GM21526 (cell line): ENCODE results near the gene GPC5.
"Not testable (repeated sequence)": the region's sequence is repeated elsewhere in the genome, so short reads cannot be mapped to it uniquely, and the experiment has no call there.

ENCODE experiments used
- ATAC-seq: cut with Tn5 transposase; IDR thresholded peaks from one replicate; pipeline ENCODE4 v1.9.1; 2021; ENCODE audit warnings: moderate library complexity; ENCODE audit not compliant: unreplicated experiment, low FRiP score

Gene GPC5

GRCh38 chr13:91758724-91759123 is 360.3 kb downstream of the GPC5 start:
- ATAC-seq = no peak

GRCh38 chr13:91762957-91763356 is 364.5 kb downstream of the GPC5 start:
- no peak for ATAC-seq

- ATAC-seq = no peak
These were observed 366.1 kb downstream of the GPC5 start for GRCh38 chr13:91764527-91764926.

- no peak for ATAC-seq
These were observed 369.2 kb downstream of the GPC5 start for GRCh38 chr13:91767651-91768050.

- ATAC-seq = no peak
These were observed 370.3 kb downstream of the GPC5 start for GRCh38 chr13:91768746-91769145.

GRCh38 chr13:91771229-91771628 is 372.8 kb downstream of the GPC5 start:
- ATAC-seq = no peak

- ATAC-seq = no peak
These were observed 375.3 kb downstream of the GPC5 start for GRCh38 chr13:91773591-91774227.

- no peak for ATAC-seq
These were observed 376.0 kb downstream of the GPC5 start for GRCh38 chr13:91774397-91774796.

- ATAC-seq = no peak
These were observed 378.3 kb downstream of the GPC5 start for GRCh38 chr13:91776611-91777193.

GRCh38 chr13:91778123-91778522 is 379.7 kb downstream of the GPC5 start:
- ATAC-seq = no peak

- ATAC-seq = not testable (repeated sequence)
These were observed 383.7 kb downstream of the GPC5 start for GRCh38 chr13:91781982-91782691.

GRCh38 chr13:91785431-91786119 is 387.2 kb downstream of the GPC5 start:
- ATAC-seq = peak; percentile 55

- ATAC-seq = no peak
These were observed 393.6 kb downstream of the GPC5 start for GRCh38 chr13:91792054-91792453.

GRCh38 chr13:91797567-91797966 is 399.1 kb downstream of the GPC5 start:
- no peak for ATAC-seq

- not testable (repeated sequence) for ATAC-seq
These were observed 399.9 kb downstream of the GPC5 start for GRCh38 chr13:91798338-91798737.

- not testable (repeated sequence) for ATAC-seq
These were observed 403.4 kb downstream of the GPC5 start for GRCh38 chr13:91801772-91802171.

- ATAC-seq = no peak
These were observed 404.5 kb downstream of the GPC5 start for GRCh38 chr13:91802957-91803356.

GRCh38 chr13:91804724-91805123 is 406.3 kb downstream of the GPC5 start:
- no peak for ATAC-seq

- no peak for ATAC-seq
These were observed 407.2 kb downstream of the GPC5 start for GRCh38 chr13:91805605-91806004.

- no peak for ATAC-seq
These were observed 410.7 kb downstream of the GPC5 start for GRCh38 chr13:91809161-91809560.

- no peak for ATAC-seq
These were observed 414.8 kb downstream of the GPC5 start for GRCh38 chr13:91813253-91813652.
